UCSD-AML1 (cell line): ENCODE data around the gene APLP1.
"Not testable (repeated sequence)": the region's sequence is repeated elsewhere in the genome, so short reads cannot be mapped to it uniquely, and the experiment has no call there.

Experiments
- DNase-seq: peaks from one replicate; lab custom pipeline; 2025; ENCODE audit not compliant: unreplicated experiment; lab: John Stamatoyannopoulos, UW

Gene APLP1

GRCh38 chr19:35852029-35852780, 16.2 kb upstream of the APLP1 start, which contains the start of gene NPHS1:
TSS of gene NPHS1 (minus strand) at chr19:35852504. CDS start at chr19:35851837, 667 bp downstream.
- DNase-seq, result no peak

GRCh38 chr19:35853038-35853756, 15.2 kb upstream of the APLP1 start:
- no peak for DNase-seq

GRCh38 chr19:35856546-35857149, 11.7 kb upstream of the APLP1 start, which contains the start of gene KIRREL2:
TSS of gene KIRREL2 (plus strand) at chr19:35856911. CDS start at chr19:35857120, 209 bp downstream.
- DNase-seq, result peak; percentile 28

GRCh38 chr19:35858311-35858710, 10.1 kb upstream of the APLP1 start:
- DNase-seq, result no peak

- no peak for DNase-seq
Observed at GRCh38 chr19:35859414-35859813, 9.0 kb upstream of the APLP1 start.

- DNase-seq, result no peak
Observed at GRCh38 chr19:35860436-35860817, 7.9 kb upstream of the APLP1 start.

- no peak for DNase-seq
Observed at GRCh38 chr19:35860818-35861639, 7.3 kb upstream of the APLP1 start.

- no peak for DNase-seq
Observed at GRCh38 chr19:35861640-35862160, 6.7 kb upstream of the APLP1 start.

- DNase-seq, result no peak
Observed at GRCh38 chr19:35862528-35862927, 5.8 kb upstream of the APLP1 start.

- no peak for DNase-seq
Observed at GRCh38 chr19:35863018-35863417, 5.4 kb upstream of the APLP1 start.

GRCh38 chr19:35868823-35869326, 501 bp downstream of the APLP1 start:
- no peak for DNase-seq

GRCh38 chr19:35869327-35870123, 1.2 kb downstream of the APLP1 start:
- peak; percentile 76 for DNase-seq

- not testable (repeated sequence) for DNase-seq
Observed at GRCh38 chr19:35870124-35870736, 1.9 kb downstream of the APLP1 start.

GRCh38 chr19:35870798-35871197, 2.4 kb downstream of the APLP1 start:
- no peak for DNase-seq

GRCh38 chr19:35871611-35872010, 3.2 kb downstream of the APLP1 start:
- DNase-seq, result no peak

- no peak for DNase-seq
Observed at GRCh38 chr19:35872180-35872579, 3.8 kb downstream of the APLP1 start.

GRCh38 chr19:35874392-35874930, 6.1 kb downstream of the APLP1 start:
- DNase-seq, result no peak

GRCh38 chr19:35879068-35879467, 10.7 kb downstream of the APLP1 start:
- no peak for DNase-seq

GRCh38 chr19:35879770-35880317, 11.5 kb downstream of the APLP1 start:
- DNase-seq, result peak; percentile 88
